ENCODE measurements around the gene BMI1.

BMI1 gene

DNA sequence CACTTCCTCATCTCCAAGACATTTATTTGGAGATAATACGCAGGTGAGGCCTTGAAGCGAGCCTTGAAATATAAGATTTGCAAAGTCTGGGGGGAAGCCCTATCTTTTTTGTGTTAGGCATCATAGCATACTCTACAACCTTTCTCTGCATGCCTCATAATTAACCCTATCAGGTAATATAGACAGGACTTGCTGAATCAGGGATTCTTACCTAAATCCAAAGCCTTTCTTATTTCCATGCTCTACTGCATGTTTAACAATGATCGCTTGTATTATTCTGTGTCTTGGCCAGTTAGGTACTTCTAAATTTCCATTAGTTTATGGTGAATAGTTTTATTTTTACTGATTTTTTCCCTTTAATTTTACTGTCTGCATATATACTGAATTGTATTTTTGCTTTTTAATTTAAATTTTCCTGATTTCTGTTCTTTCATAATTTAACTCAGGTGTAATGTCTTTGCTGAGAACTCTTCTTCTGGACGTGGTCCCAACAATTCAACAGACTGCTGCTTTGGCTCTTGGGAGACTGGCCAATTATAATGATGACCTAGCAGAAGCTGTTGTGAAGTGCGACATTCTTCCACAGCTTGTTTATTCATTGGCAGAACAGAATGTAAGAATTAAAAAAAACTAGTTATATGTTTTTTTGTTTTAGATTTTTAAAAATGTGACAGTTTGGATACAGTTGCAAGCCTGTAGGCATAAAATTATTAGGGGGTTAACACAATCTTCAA is 43.7 kb downstream of the BMI1 start:
- TF ChIP-seq, protein P1, sequence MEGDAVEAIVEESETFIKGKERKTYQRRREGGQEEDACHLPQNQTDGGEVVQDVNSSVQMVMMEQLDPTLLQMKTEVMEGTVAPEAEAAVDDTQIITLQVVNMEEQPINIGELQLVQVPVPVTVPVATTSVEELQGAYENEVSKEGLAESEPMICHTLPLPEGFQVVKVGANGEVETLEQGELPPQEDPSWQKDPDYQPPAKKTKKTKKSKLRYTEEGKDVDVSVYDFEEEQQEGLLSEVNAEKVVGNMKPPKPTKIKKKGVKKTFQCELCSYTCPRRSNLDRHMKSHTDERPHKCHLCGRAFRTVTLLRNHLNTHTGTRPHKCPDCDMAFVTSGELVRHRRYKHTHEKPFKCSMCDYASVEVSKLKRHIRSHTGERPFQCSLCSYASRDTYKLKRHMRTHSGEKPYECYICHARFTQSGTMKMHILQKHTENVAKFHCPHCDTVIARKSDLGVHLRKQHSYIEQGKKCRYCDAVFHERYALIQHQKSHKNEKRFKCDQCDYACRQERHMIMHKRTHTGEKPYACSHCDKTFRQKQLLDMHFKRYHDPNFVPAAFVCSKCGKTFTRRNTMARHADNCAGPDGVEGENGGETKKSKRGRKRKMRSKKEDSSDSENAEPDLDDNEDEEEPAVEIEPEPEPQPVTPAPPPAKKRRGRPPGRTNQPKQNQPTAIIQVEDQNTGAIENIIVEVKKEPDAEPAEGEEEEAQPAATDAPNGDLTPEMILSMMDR (IDR thresholded peaks at IDR 0.05; ENCODE audit: low read depth, low read length): no peak
- DNase-seq (ENCODE audit: extremely low read depth, low read depth): no peak

GRCh38 chr10:22365233-22365632 is 44.3 kb downstream of the BMI1 start:
- TF ChIP-seq, protein P1 (IDR thresholded peaks at IDR 0.05; ENCODE audit: low read depth, low read length): no peak
- DNase-seq (ENCODE audit: extremely low read depth, low read depth): no peak

GRCh38 chr10:22365644-22366434 is 44.9 kb downstream of the BMI1 start:
- TF ChIP-seq, protein P1 (IDR thresholded peaks at IDR 0.05; ENCODE audit: low read depth, low read length): no peak
- no peak for DNase-seq (ENCODE audit: extremely low read depth, low read depth)

- TF ChIP-seq, protein P1 (IDR thresholded peaks at IDR 0.05; ENCODE audit: low read depth, low read length): no peak
- no peak for DNase-seq (ENCODE audit: extremely low read depth, low read depth)
Observed at GRCh38 chr10:22366435-22366703, 45.5 kb downstream of the BMI1 start.

- DNase-seq (ENCODE audit: extremely low read depth, low read depth): no peak
- TF ChIP-seq, protein P1 (IDR thresholded peaks at IDR 0.05; ENCODE audit: low read depth, low read length): no peak
Observed at GRCh38 chr10:22366771-22367170, 45.9 kb downstream of the BMI1 start.

DNA sequence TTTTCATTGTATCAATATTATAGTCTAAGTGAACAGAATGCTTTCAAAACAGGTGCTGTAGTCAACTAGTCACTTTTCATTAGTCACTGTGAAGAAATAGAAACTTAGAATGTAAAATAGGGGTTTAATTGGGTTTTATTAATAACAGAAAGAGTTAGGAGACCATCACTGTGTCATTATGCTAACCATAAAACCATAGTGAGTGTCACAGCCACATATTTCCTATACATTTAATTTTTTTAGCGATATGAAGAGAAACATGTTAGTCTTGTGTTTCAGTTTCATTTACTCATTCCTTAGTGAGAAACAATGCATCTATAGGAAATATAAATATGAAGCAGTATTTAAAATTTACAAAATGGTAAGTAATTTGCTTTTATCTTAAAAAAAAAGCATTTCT is 46.6 kb downstream of the BMI1 start:
- no peak for DNase-seq (ENCODE audit: extremely low read depth, low read depth)
- TF ChIP-seq, protein P1 (IDR thresholded peaks at IDR 0.05; ENCODE audit: low read depth, low read length): no peak

DNA sequence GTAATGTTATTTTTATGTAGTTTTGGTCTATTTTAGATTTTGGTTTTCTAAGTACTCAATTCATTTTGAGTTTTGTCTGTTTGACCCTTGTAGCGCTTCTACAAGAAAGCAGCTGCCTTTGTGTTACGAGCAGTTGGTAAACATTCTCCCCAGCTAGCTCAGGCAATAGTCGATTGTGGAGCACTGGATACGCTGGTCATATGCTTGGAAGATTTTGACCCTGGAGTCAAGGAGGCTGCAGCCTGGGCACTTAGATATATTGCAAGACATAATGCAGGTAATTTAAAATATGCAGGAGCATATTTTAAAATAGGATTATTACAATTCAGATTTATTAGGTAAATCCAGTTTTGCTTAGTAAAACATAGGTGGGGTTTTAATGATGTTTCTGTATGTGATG is 47.5 kb downstream of the BMI1 start:
- TF ChIP-seq, protein P1 (IDR thresholded peaks at IDR 0.05; ENCODE audit: low read depth, low read length): no peak
- no peak for DNase-seq (ENCODE audit: extremely low read depth, low read depth)

All from AG09319 (cell line).